HL-60 (cell line): ENCODE data around the gene UPP2.

Experiments used
- CTCF ChIP-seq: IDR thresholded peaks from one replicate; pipeline ENCODE4 v1.5.1; 2011; ENCODE audit warnings: low read length, control low read depth, inconsistent platforms; ENCODE audit not compliant: insufficient read depth
- GABPA ChIP-seq: IDR thresholded peaks from 2 replicates; pipeline ENCODE4 v1.6.1; 2012; ENCODE audit warnings: low read depth
- POLR2AphosphoS5 ChIP-seq: IDR thresholded peaks from 2 replicates; pipeline ENCODE4 v1.6.1; 2012; ENCODE audit warnings: low read depth
- SPI1 ChIP-seq: IDR thresholded peaks from 2 replicates; pipeline ENCODE4 v1.6.1; 2012; ENCODE audit warnings: low read depth, mild to moderate bottlenecking, borderline replicate concordance

DNA sequence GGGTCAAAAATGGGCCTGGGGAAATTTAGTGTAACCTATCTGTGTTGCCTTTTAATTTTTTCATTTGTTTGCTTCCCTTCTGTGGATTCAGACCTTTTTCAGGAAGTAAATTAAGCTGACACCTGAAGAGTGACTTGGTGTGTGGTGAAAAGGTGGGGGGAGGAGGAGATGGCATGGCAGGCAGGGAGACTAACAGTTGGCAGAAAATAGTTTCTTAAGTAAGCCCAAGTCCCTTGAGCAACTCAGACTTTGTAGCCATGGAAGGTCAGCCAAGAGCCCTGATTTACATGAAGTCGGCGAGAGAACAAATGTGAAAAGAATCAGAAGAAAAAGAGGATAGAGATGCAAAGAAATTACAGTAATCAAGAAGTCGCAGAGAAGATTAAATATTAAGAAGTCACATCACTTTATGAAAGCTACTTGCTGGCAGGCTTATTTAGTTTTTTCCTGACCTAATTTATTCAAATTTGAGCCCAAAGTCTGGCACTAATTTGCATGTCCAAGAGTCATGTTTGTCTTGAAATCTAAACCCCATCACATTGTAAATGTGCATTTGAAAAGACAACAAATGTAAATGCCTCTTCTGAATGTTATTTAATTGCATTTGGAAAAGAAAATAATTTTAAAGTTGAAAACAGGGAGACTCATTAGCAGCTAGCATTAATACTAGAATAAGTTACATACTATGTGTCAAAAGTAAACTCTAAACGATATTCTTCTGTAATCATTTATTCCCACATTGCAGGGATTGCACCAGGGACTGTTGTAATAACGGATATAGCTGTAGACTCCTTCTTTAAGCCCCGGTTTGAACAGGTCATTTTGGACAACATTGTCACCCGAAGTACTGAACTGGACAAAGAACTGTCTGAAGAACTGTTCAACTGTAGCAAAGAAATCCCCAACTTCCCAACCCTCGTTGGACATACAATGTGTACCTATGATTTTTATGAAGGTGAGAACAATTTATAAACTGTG lies 19.3 kb downstream of the UPP2 start:
- TF ChIP-seq CTCF (no peak), GABPA (no peak), POLR2AphosphoS5 (no peak), SPI1 (no peak)
